SU-DHL-6 (cell line): ENCODE measurements around the gene STARD4.
A peak's percentile ranks its signal among the peaks of the same experiment; 100 is the strongest.

Experiments
- H2AFZ ChIP-seq: fragments of 200-600 bp; sonication (generic); 2 replicates; pipeline ENCODE4 v1.6.1; 2014; ENCODE audit warnings: low read depth, mild to moderate bottlenecking, moderate library complexity, mixed read lengths, antibody characterized with exemption, low read length; ENCODE audit not compliant: severe bottlenecking
- H3F3A ChIP-seq: fragments of 200-600 bp; shearing (Covaris generic); 2 replicates; pipeline ENCODE4 v1.6.0; 2016; ENCODE audit warnings: antibody characterized with exemption, mild to moderate bottlenecking; ENCODE audit not compliant: insufficient read depth
- H3K27ac ChIP-seq: fragments of 200-600 bp; sonication (generic); 2 replicates; pipeline ENCODE4 v1.5.1; 2016; ENCODE audit warnings: low read depth, mild to moderate bottlenecking, low read length, moderate library complexity, mixed read lengths
- H3K27me3 ChIP-seq: fragments of 200-600 bp; sonication (generic), shearing (Covaris generic); 2 replicates; pipeline ENCODE4 v1.6.0; 2014; ENCODE audit warnings: mild to moderate bottlenecking, low read length
- H3K36me3 ChIP-seq: fragments of 200-600 bp; sonication (generic); 2 replicates; pipeline ENCODE4 v1.6.1; 2014; ENCODE audit warnings: mild to moderate bottlenecking, low read length, mixed read lengths
- H3K4me2 ChIP-seq: fragments of 300-600, 200-600 bp; shearing (Covaris generic), sonication (generic); 2 replicates; pipeline ENCODE4 v1.6.0; 2014; ENCODE audit warnings: low read length, low read depth, mild to moderate bottlenecking; ENCODE audit not compliant: poor library complexity, severe bottlenecking
- H3K4me3 ChIP-seq: fragments of 200-600 bp; sonication (generic); 2 replicates; pipeline ENCODE4 v1.5.1; 2014; ENCODE audit warnings: antibody characterized with exemption, low read length, mild to moderate bottlenecking, mixed read lengths; ENCODE audit not compliant: insufficient read depth, poor library complexity, severe bottlenecking
- H3K79me2 ChIP-seq: fragments of 200-600 bp; sonication (generic); 2 replicates; pipeline ENCODE4 v1.6.1; 2014; ENCODE audit warnings: mild to moderate bottlenecking, low read length, moderate library complexity; ENCODE audit not compliant: insufficient read depth
- H3K9ac ChIP-seq: fragments of 200-600 bp; sonication (generic); 2 replicates; pipeline ENCODE4 v1.7.0; 2014; ENCODE audit warnings: mild to moderate bottlenecking, low read length
- H3K9me2 ChIP-seq: fragments of 200-600 bp; sonication (generic); replicated peaks from 2 replicates; pipeline ENCODE4 v1.6.1; 2014; ENCODE audit warnings: low read length; ENCODE audit not compliant: insufficient read depth
- H3K9me3 ChIP-seq: fragments of 200-600 bp; sonication (generic); 2 replicates; pipeline ENCODE4 v1.6.1; 2014; ENCODE audit warnings: low read length, mixed read lengths; ENCODE audit not compliant: insufficient read depth
- H4K20me1 ChIP-seq: fragments of 200-600 bp; sonication (generic); 2 replicates; pipeline ENCODE4 v1.6.1; 2014; ENCODE audit warnings: low read depth, mild to moderate bottlenecking, antibody characterized with exemption, low read length, moderate library complexity, mixed read lengths
- CTCF ChIP-seq: fragments of 200-600 bp; sonication (generic); IDR thresholded peaks from one replicate; pipeline ENCODE4 v1.5.1; 2017; ENCODE audit warnings: antibody characterized with exemption, mild to moderate bottlenecking, low read length, moderate library complexity; ENCODE audit not compliant: insufficient read depth, poor library complexity, severe bottlenecking
- EZH2phosphoT487 ChIP-seq: fragments of 200-600 bp; sonication (generic), shearing (Covaris generic); conservative IDR thresholded peaks from 2 replicates; pipeline ENCODE4 v1.6.1; 2018; ENCODE audit warnings: mild to moderate bottlenecking, antibody characterized with exemption, low read length, moderate library complexity, mixed read lengths

STARD4 gene

DNA sequence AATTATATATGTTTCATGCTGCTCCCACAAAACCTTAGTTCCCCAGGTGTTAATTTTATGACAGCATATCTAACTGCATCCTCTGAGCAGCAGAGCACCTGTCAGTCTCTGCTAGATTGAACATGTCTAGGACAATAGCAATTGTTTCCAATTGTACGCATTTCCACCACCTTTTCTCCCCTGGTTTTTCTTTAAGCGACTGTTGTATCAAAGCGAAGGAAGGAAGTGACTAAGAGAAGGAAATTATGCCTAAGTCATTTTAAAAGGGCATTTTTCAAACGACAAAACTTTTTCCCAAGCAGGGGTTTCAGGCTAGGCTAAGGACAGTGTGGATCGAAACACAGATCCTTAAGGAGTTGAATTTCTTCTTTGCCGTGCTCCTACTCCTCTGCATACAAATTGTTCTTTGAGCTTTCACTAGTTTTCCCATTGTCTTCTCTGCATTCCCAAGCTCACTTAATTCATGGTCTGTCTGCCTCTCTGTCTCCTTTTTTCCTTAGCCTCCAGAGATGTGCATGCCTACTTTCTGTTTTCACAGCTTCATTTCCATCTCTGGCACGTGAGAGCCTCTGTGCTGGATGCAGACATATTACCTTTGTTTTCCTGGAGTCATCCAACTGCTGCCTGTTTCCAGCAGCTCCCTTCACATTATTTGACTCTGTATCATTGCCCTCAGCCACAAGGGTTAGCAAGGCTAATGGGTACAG, 39.4 kb upstream of the STARD4 start:
- Histone ChIP-seq H3K9me2 (no peaks in the 10 kb centered on the region), H3K27me3 (no peaks in the 10 kb centered on the region), H2AFZ (no peak overlapping the region), H3K9me3 (no peaks in the 10 kb centered on the region), H3K4me2 (no peak overlapping the region), H3K9ac (no peak overlapping the region), H3K36me3 (no peaks in the 10 kb centered on the region), H3K27ac (no peak overlapping the region), H3K79me2 (no peaks in the 10 kb centered on the region), H3K4me3 (no peak overlapping the region), H3F3A (no peaks in the 10 kb centered on the region), H4K20me1 (no peaks in the 10 kb centered on the region)
- TF ChIP-seq CTCF: no peak
- no peak for TF ChIP-seq EZH2phosphoT487

GRCh38 chr5:111551161-111551560, 38.8 kb upstream of the STARD4 start:
- Histone ChIP-seq H3K27me3 (no peaks in the 10 kb centered on the region), H3K9me2 (no peaks in the 10 kb centered on the region), H2AFZ (no peak overlapping the region), H3K27ac (no peak overlapping the region), H3F3A (no peaks in the 10 kb centered on the region), H3K36me3 (no peaks in the 10 kb centered on the region), H3K4me2 (no peak overlapping the region), H4K20me1 (no peaks in the 10 kb centered on the region), H3K4me3 (no peak overlapping the region), H3K9ac (no peak overlapping the region), H3K9me3 (no peaks in the 10 kb centered on the region), H3K79me2 (no peaks in the 10 kb centered on the region)
- TF ChIP-seq CTCF (no peak), EZH2phosphoT487 (no peak)

DNA sequence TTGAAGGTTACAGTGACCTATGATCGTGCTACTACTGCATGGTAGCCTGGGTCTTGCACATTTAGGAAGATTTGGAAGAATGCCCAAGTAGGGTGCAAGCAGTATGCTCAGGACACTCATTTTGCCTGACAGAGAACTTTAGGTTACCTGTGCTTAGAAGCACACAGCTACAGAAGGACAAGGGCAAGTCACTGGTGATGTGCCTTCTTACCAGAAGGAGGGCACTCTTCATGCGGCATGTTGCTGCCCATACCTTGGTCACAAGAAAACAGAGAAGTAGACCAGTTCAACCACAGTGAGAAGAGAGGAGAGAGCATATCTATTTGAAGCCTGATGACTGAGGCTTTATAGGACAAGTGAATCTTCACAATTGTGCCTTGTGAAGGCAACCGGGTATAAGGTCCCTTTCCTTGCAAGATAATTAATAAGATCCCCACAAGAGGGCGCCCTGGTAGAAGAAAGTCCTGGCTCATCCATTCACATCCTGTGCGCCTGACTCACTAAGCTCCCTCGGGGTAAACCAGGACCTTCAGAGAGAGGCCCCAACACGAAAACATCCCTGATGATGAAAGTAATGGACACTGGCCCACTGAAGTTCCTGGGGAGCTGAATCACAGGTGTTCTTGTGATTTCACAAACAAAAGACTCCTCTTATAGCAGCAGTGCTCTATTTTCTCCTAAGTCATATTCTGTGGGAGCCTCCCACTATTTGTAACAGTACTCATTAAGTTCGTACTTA, 38.1 kb upstream of the STARD4 start:
- Histone ChIP-seq H3K4me2 (no peak overlapping the region), H3K36me3 (no peaks in the 10 kb centered on the region), H3K9me2 (no peaks in the 10 kb centered on the region), H3K27ac (no peak overlapping the region), H3K79me2 (no peaks in the 10 kb centered on the region), H3K4me3 (no peak overlapping the region), H4K20me1 (no peaks in the 10 kb centered on the region), H3K27me3 (no peaks in the 10 kb centered on the region), H2AFZ (no peak overlapping the region), H3K9ac (no peak overlapping the region), H3F3A (no peaks in the 10 kb centered on the region), H3K9me3 (no peaks in the 10 kb centered on the region)
- TF ChIP-seq CTCF (peak; percentile 58), EZH2phosphoT487 (no peak)
